NCI-H82 (cell line): Measurements from ENCODE around the gene TMEM271.

Experiments used
- DNase-seq: peaks from one replicate; lab custom pipeline; 2025; lab: John Stamatoyannopoulos, UW

Gene TMEM271

GRCh38 chr4:576245-576821 lies at the start of gene TMEM271:
TSS of gene TMEM271 (minus strand) at chr4:576295. CDS start at chr4:576062, 233 bp downstream.
- DNase-seq: no peak

- no peak for DNase-seq
Measured at GRCh38 chr4:625631-626161, 49.6 kb upstream of the TMEM271 start.

- peak; percentile 59 for DNase-seq
Measured at GRCh38 chr4:624705-625590, 48.9 kb upstream of the TMEM271 start, which contains the start of gene PDE6B. TSS of gene PDE6B (plus strand) at chr4:625573. CDS start at chr4:625627, 54 bp downstream.

GRCh38 chr4:623914-624566 lies 47.9 kb upstream of the TMEM271 start:
- no peak for DNase-seq

GRCh38 chr4:622996-623913 lies 47.2 kb upstream of the TMEM271 start:
- DNase-seq: no peak

- no peak for DNase-seq
Measured at GRCh38 chr4:622071-622995, 46.2 kb upstream of the TMEM271 start.

- DNase-seq: no peak
Measured at GRCh38 chr4:621296-622070, 45.4 kb upstream of the TMEM271 start.

- no peak for DNase-seq
Measured at GRCh38 chr4:620851-621261, 44.8 kb upstream of the TMEM271 start.

GRCh38 chr4:620201-620600 lies 44.1 kb upstream of the TMEM271 start:
- no peak for DNase-seq

- DNase-seq: no peak
Measured at GRCh38 chr4:617644-618641, 41.8 kb upstream of the TMEM271 start.

- DNase-seq: no peak
Measured at GRCh38 chr4:616911-617643, 41.0 kb upstream of the TMEM271 start.

- DNase-seq: no peak
Measured at GRCh38 chr4:616091-616490, 40.0 kb upstream of the TMEM271 start.

- no peak for DNase-seq
Measured at GRCh38 chr4:613126-613525, 37.0 kb upstream of the TMEM271 start.

GRCh38 chr4:612749-613125 lies 36.6 kb upstream of the TMEM271 start:
- no peak for DNase-seq

- no peak for DNase-seq
Measured at GRCh38 chr4:612052-612748, 36.1 kb upstream of the TMEM271 start.

GRCh38 chr4:610411-611261 lies 34.5 kb upstream of the TMEM271 start:
- no peak for DNase-seq
